ENCODE measurements around the gene SMCO2.

The SMCO2 gene

DNA sequence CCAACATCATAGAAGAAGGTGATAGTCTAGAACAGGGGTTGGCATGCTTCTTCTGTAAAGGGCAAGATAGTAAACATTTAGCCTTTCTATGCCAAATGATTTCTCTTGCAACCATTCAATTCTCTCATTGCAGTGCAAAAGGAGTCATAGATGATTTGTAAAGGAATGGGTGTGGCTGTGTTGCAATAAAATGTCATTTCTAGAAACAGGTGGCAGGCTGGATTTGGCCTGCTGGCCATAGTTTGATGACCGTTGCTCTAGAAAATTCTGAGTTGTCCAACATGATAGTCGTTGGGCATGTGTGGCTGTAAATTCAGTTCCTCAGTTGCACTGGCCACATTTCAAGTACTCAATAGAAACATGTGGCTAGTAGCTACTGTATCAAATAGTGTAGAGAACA is 21.7 kb downstream of the SMCO2 start:
- DNase-seq (ENCODE audit: extremely low spot score): no peak
- POLR2A ChIA-PET: no interaction called here
- TF ChIP-seq, protein P1, sequence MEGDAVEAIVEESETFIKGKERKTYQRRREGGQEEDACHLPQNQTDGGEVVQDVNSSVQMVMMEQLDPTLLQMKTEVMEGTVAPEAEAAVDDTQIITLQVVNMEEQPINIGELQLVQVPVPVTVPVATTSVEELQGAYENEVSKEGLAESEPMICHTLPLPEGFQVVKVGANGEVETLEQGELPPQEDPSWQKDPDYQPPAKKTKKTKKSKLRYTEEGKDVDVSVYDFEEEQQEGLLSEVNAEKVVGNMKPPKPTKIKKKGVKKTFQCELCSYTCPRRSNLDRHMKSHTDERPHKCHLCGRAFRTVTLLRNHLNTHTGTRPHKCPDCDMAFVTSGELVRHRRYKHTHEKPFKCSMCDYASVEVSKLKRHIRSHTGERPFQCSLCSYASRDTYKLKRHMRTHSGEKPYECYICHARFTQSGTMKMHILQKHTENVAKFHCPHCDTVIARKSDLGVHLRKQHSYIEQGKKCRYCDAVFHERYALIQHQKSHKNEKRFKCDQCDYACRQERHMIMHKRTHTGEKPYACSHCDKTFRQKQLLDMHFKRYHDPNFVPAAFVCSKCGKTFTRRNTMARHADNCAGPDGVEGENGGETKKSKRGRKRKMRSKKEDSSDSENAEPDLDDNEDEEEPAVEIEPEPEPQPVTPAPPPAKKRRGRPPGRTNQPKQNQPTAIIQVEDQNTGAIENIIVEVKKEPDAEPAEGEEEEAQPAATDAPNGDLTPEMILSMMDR (IDR thresholded peaks at IDR 0.05; ENCODE audit: control extremely low read depth, extremely low read depth, low read depth, missing control alignments): no peak
- CTCF ChIA-PET: interaction anchor here (1.3 kb wide), 1 partner anchor 137 kb away, joined by 3 read pairs; no protein-coding TSS in a partner anchor

DNA sequence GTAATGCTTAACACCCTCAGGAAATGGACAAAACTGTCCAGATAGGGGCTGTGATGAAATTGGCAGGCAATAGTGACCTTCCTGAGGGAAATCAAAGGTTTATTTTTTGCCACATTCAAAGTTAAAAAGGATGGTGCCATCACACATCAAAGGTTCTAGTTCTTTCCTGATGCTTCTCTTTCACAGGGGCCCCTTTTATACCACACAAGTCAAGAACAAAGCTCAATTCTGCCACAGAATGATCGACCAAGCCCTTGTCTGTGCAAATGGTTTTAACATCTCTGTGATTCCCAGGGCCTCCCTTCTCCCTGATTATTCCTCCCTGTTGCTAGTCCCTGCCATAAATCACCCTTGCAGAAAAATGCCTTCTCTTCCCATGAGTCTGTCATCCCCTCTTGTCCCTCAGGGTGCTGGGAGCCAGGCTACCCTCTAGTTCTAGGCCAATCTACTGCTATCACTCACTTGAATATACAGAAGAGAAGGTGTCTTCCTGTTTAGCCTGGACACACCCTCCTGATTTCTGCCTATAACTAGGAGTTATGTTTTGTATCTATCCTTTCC is 22.7 kb downstream of the SMCO2 start:
- ChIA-PET POLR2A (no interaction called here), CTCF (no interaction called here)
- TF ChIP-seq, protein P1 (IDR thresholded peaks at IDR 0.05; ENCODE audit: control extremely low read depth, extremely low read depth, low read depth, missing control alignments): no peak
- DNase-seq (ENCODE audit: extremely low spot score): no peak

DNA sequence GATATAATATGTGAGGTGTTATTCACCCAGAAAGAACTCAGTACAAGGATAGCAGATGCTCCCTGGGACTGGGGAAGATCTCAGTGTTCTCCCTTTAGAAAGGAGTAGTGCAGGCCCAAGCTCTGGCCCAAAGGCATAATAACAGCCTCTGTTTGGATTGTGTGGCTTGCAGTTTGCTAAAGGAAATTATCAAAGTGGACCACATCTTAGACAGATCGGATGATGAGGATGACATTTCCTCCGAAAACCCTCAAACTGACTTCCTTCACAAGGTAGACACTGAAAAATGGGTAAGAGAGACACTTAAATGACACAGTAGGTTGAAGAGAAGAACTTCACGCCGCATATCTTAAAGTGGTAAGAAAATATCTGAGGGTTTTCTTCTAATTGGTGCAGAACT is 26.1 kb downstream of the SMCO2 start:
- POLR2A ChIA-PET: no interaction called here
- no peak for DNase-seq (ENCODE audit: extremely low spot score)
- CTCF ChIA-PET: no interaction called here
- TF ChIP-seq, protein P1 (IDR thresholded peaks at IDR 0.05; ENCODE audit: control extremely low read depth, extremely low read depth, low read depth, missing control alignments): no peak

GRCh38 chr12:27474344-27474743 is 27.8 kb downstream of the SMCO2 start:
- ChIA-PET CTCF (no interaction called here), POLR2A (no interaction called here)
- TF ChIP-seq, protein P1 (IDR thresholded peaks at IDR 0.05; ENCODE audit: control extremely low read depth, extremely low read depth, low read depth, missing control alignments): no peak
- DNase-seq (ENCODE audit: extremely low spot score): no peak

DNA sequence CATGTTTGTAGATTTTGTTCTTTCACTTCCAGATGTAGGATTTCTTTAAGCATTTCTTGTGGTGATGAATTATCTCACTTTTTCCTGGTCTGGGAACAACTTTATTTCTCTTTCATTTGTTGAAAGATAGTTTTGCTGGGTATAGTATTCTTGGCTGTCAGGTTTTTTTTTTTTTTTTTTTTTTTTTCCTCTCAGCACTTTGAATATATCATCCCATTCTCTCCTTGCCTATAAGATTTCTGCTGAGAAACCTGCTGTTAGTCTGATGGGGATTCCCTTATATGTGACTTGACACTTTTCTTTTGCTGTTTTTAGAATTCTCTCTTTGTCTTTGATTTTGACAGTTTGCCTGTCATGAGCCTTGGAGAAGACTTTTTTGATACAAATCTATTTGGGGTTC is 30.5 kb downstream of the SMCO2 start:
- TF ChIP-seq, protein P1 (IDR thresholded peaks at IDR 0.05; ENCODE audit: control extremely low read depth, extremely low read depth, low read depth, missing control alignments): no peak
- CTCF ChIA-PET: no interaction called here
- DNase-seq (ENCODE audit: extremely low spot score): no peak
- POLR2A ChIA-PET: no interaction called here

- POLR2A ChIA-PET: no interaction called here
Observed at GRCh38 chr12:27478949-27479348, 32.4 kb downstream of the SMCO2 start.

More at GRCh38 chr12:27478949-27479348, 32.4 kb downstream of the SMCO2 start:
- no peak for DNase-seq (ENCODE audit: extremely low spot score)
- CTCF ChIA-PET: no interaction called here
- TF ChIP-seq, protein P1 (IDR thresholded peaks at IDR 0.05; ENCODE audit: control extremely low read depth, extremely low read depth, low read depth, missing control alignments): no peak

Data from GM10248 (cell line).